H1 (cell line): ENCODE data around the gene GALNT18. TPM values are rescaled to one million over a fixed set of nuclear protein-coding genes. Genes with fewer than 3 reads are reported as not detected.
A peak's percentile ranks its signal among the peaks of the same experiment; 100 is the strongest.

ENCODE experiments used
- CTCF ChIA-PET: fragments of 300-600 bp; sonication (Branson Sonifier 250); formaldehyde crosslinking; loops from one replicate; lab custom pipeline; 2021; ENCODE audit not compliant: partially characterized antibody; lab: Charles Lee
- POLR2A ChIA-PET: fragments of 300-600 bp; sonication (Branson Sonifier 250); formaldehyde crosslinking; loops from one replicate; lab custom pipeline; 2021; ENCODE audit warnings: inconsistent platforms; ENCODE audit not compliant: partially characterized antibody; lab: Charles Lee
- DNase-seq, 2 experiments: peaks; one replicate each; pipeline versions ENCODE4 v3.0.0 to v3.0.0-alpha.2; 2010 to 2022; ENCODE audit warnings: low spot score in 2 of 2, low read depth in 1 of 2, mixed read lengths in 1 of 2
- FAIRE-seq: peaks from 2 replicates; lab custom pipeline; 2011; peaks lifted over from hg19 to GRCh38; lab: Jason Lieb, UNC
- H2AFZ ChIP-seq: 2 replicates; pipeline ENCODE4 v1.8.1; 2012; ENCODE audit warnings: low read length, inconsistent platforms
- H2AK5ac ChIP-seq: 2 replicates; pipeline ENCODE4 v1.6.1; 2013; ENCODE audit warnings: low read depth, low read length
- H2BK120ac ChIP-seq: replicated peaks from 2 replicates; pipeline ENCODE3; 2013; ENCODE audit warnings: low read depth, low read length, inconsistent platforms
- H2BK12ac ChIP-seq: 2 replicates; pipeline ENCODE4 v1.6.1; 2013; ENCODE audit warnings: low read depth, low read length
- H2BK15ac ChIP-seq: 2 replicates; pipeline ENCODE4 v1.6.1; 2013; ENCODE audit warnings: low read length
- H2BK20ac ChIP-seq: 2 replicates; pipeline ENCODE4 v1.6.1; 2013; ENCODE audit warnings: low read length
- H2BK5ac ChIP-seq: 2 replicates; pipeline ENCODE4 v1.6.1; 2013; ENCODE audit warnings: low read depth, low read length
- H3K14ac ChIP-seq: 2 replicates; pipeline ENCODE4 v1.6.1; 2013; ENCODE audit warnings: inconsistent platforms; ENCODE audit not compliant: insufficient read length
- H3K18ac ChIP-seq: 2 replicates; pipeline ENCODE4 v1.6.1; 2013; ENCODE audit warnings: low read length; ENCODE audit errors: extremely low read depth
- H3K23ac ChIP-seq: 2 replicates; pipeline ENCODE4 v1.6.1; 2013; ENCODE audit warnings: inconsistent platforms; ENCODE audit not compliant: insufficient read length
- H3K23me2 ChIP-seq: 2 replicates; pipeline ENCODE4 v1.6.1; 2013; ENCODE audit warnings: low read depth, low read length
- H3K27ac ChIP-seq: 2 replicates; pipeline ENCODE4 v1.6.1; 2011; ENCODE audit warnings: low read depth, low read length, inconsistent platforms
- H3K27me3 ChIP-seq, 4 experiments: replicated peaks in 1 of 4; 1 replicate in 1 of 4; 2 replicates in 3 of 4; pipeline versions ENCODE4 v1.6.1 to v1.8.1; 2011 to 2013; ENCODE audit warnings: low read length in 3 of 4, mild to moderate bottlenecking in 3 of 4, inconsistent platforms in 2 of 4, mixed read lengths in 2 of 4, moderate library complexity in 1 of 4; ENCODE audit not compliant: control insufficient read depth in 3 of 4, insufficient read depth in 3 of 4; ENCODE audit errors: extremely low read depth in 1 of 4
- H3K36me3 ChIP-seq, 4 experiments: 2 replicates each; pipeline versions ENCODE4 v1.6.1 to v1.8.1; 2011 to 2013; ENCODE audit warnings: mild to moderate bottlenecking in 4 of 4, low read length in 3 of 4, moderate library complexity in 2 of 4, control low read depth in 1 of 4, inconsistent platforms in 1 of 4; ENCODE audit not compliant: insufficient read depth in 4 of 4, control insufficient read depth in 2 of 4
- H3K4ac ChIP-seq: replicated peaks from 2 replicates; pipeline ENCODE3; 2013; ENCODE audit warnings: low read length, low read depth, mixed read lengths, inconsistent platforms; ENCODE audit not compliant: insufficient read length
- H3K4me1 ChIP-seq, 4 experiments: replicated peaks in 1 of 4; 1 replicate in 1 of 4; 2 replicates in 3 of 4; pipeline versions ENCODE4 v1.6.1 to v1.8.1; 2011 to 2013; ENCODE audit warnings: low read length in 3 of 4, inconsistent platforms in 2 of 4, mixed read lengths in 1 of 4; ENCODE audit not compliant: insufficient read depth in 4 of 4, control insufficient read depth in 3 of 4
- H3K4me2 ChIP-seq, 2 experiments: 2 replicates each; pipeline versions ENCODE4 v1.6.1 to v1.8.1; 2011 to 2013; ENCODE audit warnings: low read depth in 2 of 2, low read length in 2 of 2, control low read depth in 1 of 2, inconsistent platforms in 1 of 2, mild to moderate bottlenecking in 1 of 2; ENCODE audit not compliant: insufficient read depth in 1 of 2
- H3K4me3 ChIP-seq, 4 experiments: fragments of 200-600, 300-600 bp in 1 of 4; sonication (generic), shearing (Covaris generic), sonication (Bioruptor Twin) in 1 of 4; 2 replicates each; pipeline versions ENCODE4 v1.5.1 to v1.8.1; 2011 to 2016; ENCODE audit warnings: low read length in 4 of 4, low read depth in 3 of 4, control low read depth in 2 of 4, inconsistent platforms in 2 of 4, mild to moderate bottlenecking in 2 of 4, mixed read lengths in 1 of 4, moderate library complexity in 1 of 4; ENCODE audit not compliant: insufficient read depth in 2 of 4; ENCODE audit errors: extremely low read depth in 1 of 4
- H3K56ac ChIP-seq: replicated peaks from 2 replicates; pipeline ENCODE3; 2013; ENCODE audit warnings: low read depth, mild to moderate bottlenecking, mixed read lengths, low read length, inconsistent platforms; ENCODE audit not compliant: insufficient read length
- H3K79me1 ChIP-seq: 2 replicates; pipeline ENCODE4 v1.6.1; 2013; ENCODE audit warnings: low read depth, low read length, control low read depth
- H3K79me2 ChIP-seq, 2 experiments: 2 replicates each; pipeline versions ENCODE4 v1.6.1 to v1.8.1; 2012 to 2013; ENCODE audit warnings: low read length in 2 of 2, mild to moderate bottlenecking in 2 of 2, inconsistent platforms in 1 of 2; ENCODE audit not compliant: insufficient read depth in 2 of 2, control insufficient read depth in 1 of 2
- H3K9ac ChIP-seq, 4 experiments: replicated peaks in 1 of 4; 1 replicate in 1 of 4; 2 replicates in 3 of 4; pipeline versions ENCODE4 v1.6.1 to v1.8.1; 2011 to 2013; ENCODE audit warnings: low read depth in 3 of 4, low read length in 3 of 4, control low read depth in 2 of 4, mild to moderate bottlenecking in 2 of 4, moderate library complexity in 2 of 4, inconsistent platforms in 1 of 4; ENCODE audit errors: extremely low read depth in 1 of 4
- H3K9me3 ChIP-seq, 2 experiments: 2 replicates each; pipeline versions ENCODE4 v1.6.1 to v1.8.1; 2012 to 2013; ENCODE audit warnings: mild to moderate bottlenecking in 2 of 2, moderate library complexity in 2 of 2, control low read depth in 1 of 2, inconsistent platforms in 1 of 2, low read depth in 1 of 2, low read length in 1 of 2, mixed read lengths in 1 of 2; ENCODE audit not compliant: insufficient read depth in 2 of 2
- H4K20me1 ChIP-seq, 2 experiments: replicated peaks in 1 of 2; 2 replicates each; pipeline versions ENCODE3 to v1.8.1; 2011 to 2013; ENCODE audit warnings: inconsistent platforms in 2 of 2, low read length in 2 of 2, mild to moderate bottlenecking in 1 of 2; ENCODE audit not compliant: insufficient read depth in 2 of 2, control insufficient read depth in 1 of 2
- H4K5ac ChIP-seq: 2 replicates; pipeline ENCODE4 v1.6.1; 2013; ENCODE audit warnings: low read length, low read depth, mixed read lengths, inconsistent platforms; ENCODE audit not compliant: insufficient read length
- H4K8ac ChIP-seq: 2 replicates; pipeline ENCODE4 v1.8.0; 2013; ENCODE audit warnings: mild to moderate bottlenecking, moderate library complexity, low read length, inconsistent platforms; ENCODE audit not compliant: insufficient read depth; ENCODE audit errors: extremely low read depth
- H4K91ac ChIP-seq: replicated peaks from 2 replicates; pipeline ENCODE3; 2013; ENCODE audit warnings: low read length, mixed read lengths, inconsistent platforms; ENCODE audit not compliant: insufficient read length
- BACH1 ChIP-seq: IDR thresholded peaks from 2 replicates; pipeline ENCODE4 v1.6.1; 2012; ENCODE audit warnings: low read length, improper control_type of control experiment
- CTCF ChIP-seq, 3 experiments: IDR thresholded peaks; 1 replicate in 2 of 3; 2 replicates in 1 of 3; pipeline versions ENCODE4 v1.5.1 to v1.6.1; 2011; ENCODE audit warnings: low read length in 3 of 3, mild to moderate bottlenecking in 3 of 3, inconsistent platforms in 2 of 3, low read depth in 1 of 3, moderate library complexity in 1 of 3; ENCODE audit not compliant: insufficient read depth in 1 of 3; ENCODE audit errors: control extremely low read depth in 1 of 3
- RAD21 ChIP-seq, 2 experiments: IDR thresholded peaks in 1 of 2; conservative IDR thresholded peaks in 1 of 2; 2 replicates each; pipeline ENCODE4 v1.6.1; 2011; ENCODE audit warnings: low read depth in 2 of 2, low read length in 2 of 2, improper control_type of control experiment in 1 of 2, inconsistent platforms in 1 of 2, mild to moderate bottlenecking in 1 of 2, moderate library complexity in 1 of 2
- TEAD4 ChIP-seq: IDR thresholded peaks from 2 replicates; pipeline ENCODE4 v1.6.1; 2012; ENCODE audit warnings: low read depth, low read length, inconsistent platforms, mixed read lengths
- WGBS, 2 experiments: shearing (Covaris generic) in 1 of 2; methylation state at CpG; one replicate each; pipeline versions ENCODE4 v1.1.6 to v1.1.7; 2013 to 2015; ENCODE audit warnings: low lambda C conversion rate in 2 of 2, mixed read lengths in 2 of 2, inconsistent platforms in 1 of 2, low coverage in 1 of 2, missing lambda C conversion rate in 1 of 2; ENCODE audit not compliant: insufficient replicate concordance in 2 of 2, insufficient coverage in 1 of 2, insufficient read length in 1 of 2; ENCODE audit errors: extremely low coverage in 1 of 2, missing lambda C conversion rate in 1 of 2; 5-methylcytosine and 5-hydroxymethylcytosine counted together
- polyA plus RNA-seq, 7 experiments: library from polyadenylated mRNA; depleted of rRNA in 3 of 7; stranded (reverse) in 5 of 7; unstranded in 2 of 7; fragments of >200 nt in 5 of 7; fragments of 200-250 nt in 2 of 7; gene quantifications; 1 replicate in 5 of 7; 2 replicates in 1 of 7; 4 replicates in 1 of 7; pipeline versions ENCODE4 v1.2.1 to v1.2.3, GENCODE V29; 2011 to 2013; ENCODE audit warnings: missing spikeins in 2 of 7, mixed read lengths in 2 of 7
- total RNA-seq: library from RNA; stranded (reverse); fragmentation: NEBNext Ultra II Directional; extraction: Animal tissue kit (Norgen Biotek cat#: 25700); gene quantifications from 2 replicates; pipeline ENCODE4 v1.2.1, GENCODE V29; 2021

GALNT18 gene
- total and polyA plus RNA-seq, 2 of the 8 experiments (the other 6 are each of a cell fraction or from before 2014, with no cell fraction given), result 6.0 to 9.4 TPM

DNA sequence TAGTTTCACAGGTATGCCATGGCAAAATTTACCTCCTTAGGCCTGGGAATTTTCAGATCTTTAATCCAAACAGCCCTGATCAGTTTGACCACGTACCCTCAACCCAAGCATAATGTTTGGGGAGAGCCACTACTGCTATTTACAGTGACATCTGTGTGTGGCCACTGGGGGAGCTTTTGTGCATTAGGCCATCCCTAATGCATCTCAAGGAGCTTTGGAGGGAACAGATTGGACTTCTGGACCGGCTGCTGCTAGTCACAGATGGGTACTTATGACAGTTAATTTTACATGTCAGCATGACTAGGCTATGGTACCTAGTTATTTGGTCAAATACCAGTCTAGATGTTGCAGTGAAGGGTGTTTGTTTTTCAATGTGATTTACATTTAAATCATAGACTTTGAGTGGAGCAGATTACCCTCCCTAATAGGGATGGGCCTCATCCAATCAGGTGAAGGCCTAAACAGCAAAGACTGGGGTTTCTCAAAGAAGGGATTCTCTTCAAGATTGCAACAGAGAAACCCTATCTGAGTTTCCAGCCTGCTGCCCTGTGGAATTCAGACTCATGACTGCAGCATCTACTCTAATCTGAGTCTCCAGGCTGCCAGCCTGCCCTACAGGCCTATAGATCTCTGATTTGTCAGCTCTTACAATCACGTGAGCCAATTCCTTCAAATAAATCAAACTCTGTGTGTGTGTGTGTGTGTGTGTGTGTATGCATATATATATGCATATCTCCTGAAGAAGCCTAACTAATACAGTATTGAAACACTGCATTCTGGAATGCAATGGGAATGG lies 38.0 kb upstream of the GALNT18 start:
- CTCF ChIA-PET, result interaction anchor here (0.8 to 6.5 kb wide), 12 partner anchors 9 to 502 kb away, joined by 3 to 33 read pairs (median 4); partner anchors contain the start of gene GALNT18

More for the DNA sequence above, 38.0 kb upstream of the GALNT18 start:
- Histone ChIP-seq H3K9me3 (no peaks in the 10 kb centered on the region; a peak in 1 of 4 replicates), H4K8ac (no peak overlapping the region), H2BK12ac (no peak overlapping the region), H3K4me2 (no peak overlapping the region), H3K36me3 (no peaks in the 10 kb centered on the region), H2AFZ (no peak overlapping the region), H3K23me2 (no peaks in the 10 kb centered on the region), H2AK5ac (no peak overlapping the region), H3K56ac (no peak overlapping the region), H4K5ac (no peak overlapping the region), H3K4ac (no peak overlapping the region), H3K27ac (no peak overlapping the region), H3K14ac (no peak overlapping the region), H4K20me1 (no peaks in the 10 kb centered on the region), H2BK5ac (no peak overlapping the region), H3K27me3 (no peaks in the 10 kb centered on the region), H3K18ac (no peak overlapping the region), H2BK120ac (no peak overlapping the region), H2BK15ac (no peak overlapping the region), H2BK20ac (no peak overlapping the region), H3K79me1 (no peaks in the 10 kb centered on the region), H4K91ac (no peak overlapping the region), H3K9ac (no peak overlapping the region), H3K4me1 (peaks cover 4 to 11% (median 7%) of the 10 kb centered on the region in 4 experiments), H3K79me2 (no peaks in the 10 kb centered on the region), H3K4me3 (no peak overlapping the region), H3K23ac (no peak overlapping the region)
- WGBS, 2 experiments, result 88% methylated on average over 3 of the region's 3 CpGs; no CpG with 5 or more reads in 1 of the 2 experiments
- DNase-seq (no peak), FAIRE-seq (no peak)
- TF ChIP-seq CTCF (IDR thresholded peaks at IDR 0.05; ENCODE audit: control extremely low read depth in 1 of 3, insufficient read depth in 1 of 3, low read depth in 1 of 3, low read length in 3 of 3) (peak in 2 of 3 experiments; percentile 24 to 40; a peak in 2 of 4 replicates), RAD21 (IDR thresholded peaks at IDR 0.05 in 1 of 2, conservative IDR thresholded peaks at IDR 0.05 in 1 of 2; ENCODE audit: low read depth in 2 of 2, low read length in 2 of 2) (peak; percentile 16 to 39; a peak in 2 of 4 replicates), TEAD4 (no peak), BACH1 (no peak)
- POLR2A ChIA-PET, result no interaction called here
